Fibroblast of skin of abdomen (primary cell): ENCODE measurements around the gene TMEM165.

Experiments used
- DNase-seq: peaks from one replicate; pipeline ENCODE4 v3.0.0-alpha.2; 2013

Gene TMEM165

DNA sequence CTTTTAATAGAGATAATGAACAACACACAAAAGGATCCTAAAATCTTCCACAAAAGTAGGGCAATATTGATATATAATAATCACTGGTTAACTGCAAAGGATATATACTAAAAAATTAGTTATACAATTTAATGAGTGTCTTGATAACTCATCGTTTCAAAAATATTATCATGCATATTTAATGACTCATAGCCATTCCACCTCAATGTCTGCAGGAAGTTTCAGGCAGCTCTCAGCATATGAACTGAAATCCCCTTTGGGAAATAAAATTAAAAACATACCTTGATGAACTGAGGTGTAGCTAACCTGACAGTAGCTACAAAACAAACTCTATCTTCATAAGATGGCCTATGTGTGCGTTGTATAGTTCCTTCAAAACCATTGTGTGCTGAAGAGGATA is 62.9 kb downstream of the TMEM165 start:
- DNase-seq, result peak; percentile 16

DNA sequence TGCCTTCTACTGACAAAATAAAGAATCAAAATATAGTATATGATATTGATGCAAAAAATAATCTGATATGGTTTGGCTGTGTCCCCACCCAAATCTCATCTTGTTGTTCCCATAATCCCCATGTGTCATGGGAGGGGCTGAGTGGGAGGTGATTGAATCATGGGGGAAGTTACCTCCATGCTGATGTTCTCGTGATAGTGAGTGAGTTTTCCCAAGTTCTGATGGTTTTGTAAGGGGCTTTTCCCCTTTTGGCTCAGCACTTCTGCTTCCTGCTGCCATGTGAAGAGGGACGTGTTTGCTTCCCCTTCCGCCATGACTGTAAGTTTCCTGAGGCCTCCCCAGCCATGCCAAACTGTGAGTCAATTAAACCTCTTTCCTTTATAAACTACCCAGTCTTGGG is 70.2 kb downstream of the TMEM165 start:
- no peak for DNase-seq

DNA sequence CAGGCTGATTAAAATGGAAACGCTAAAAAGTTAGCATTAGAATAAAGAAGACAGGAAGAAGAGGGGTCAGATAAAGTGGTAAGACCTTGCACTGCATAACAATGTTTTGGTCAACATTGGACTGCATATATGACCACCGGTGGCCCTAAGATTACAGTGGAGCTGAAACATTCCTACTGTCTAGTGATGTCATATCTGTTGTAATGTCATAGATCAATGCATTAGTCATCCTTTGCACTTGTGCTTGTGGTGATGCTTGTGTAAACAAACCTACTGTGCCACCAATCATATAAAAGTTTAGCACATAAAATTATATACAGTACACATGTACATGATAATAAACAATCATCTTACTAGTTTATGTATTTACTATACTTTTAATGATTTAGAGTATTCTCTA is 73.0 kb downstream of the TMEM165 start:
- peak; percentile 43 for DNase-seq

DNA sequence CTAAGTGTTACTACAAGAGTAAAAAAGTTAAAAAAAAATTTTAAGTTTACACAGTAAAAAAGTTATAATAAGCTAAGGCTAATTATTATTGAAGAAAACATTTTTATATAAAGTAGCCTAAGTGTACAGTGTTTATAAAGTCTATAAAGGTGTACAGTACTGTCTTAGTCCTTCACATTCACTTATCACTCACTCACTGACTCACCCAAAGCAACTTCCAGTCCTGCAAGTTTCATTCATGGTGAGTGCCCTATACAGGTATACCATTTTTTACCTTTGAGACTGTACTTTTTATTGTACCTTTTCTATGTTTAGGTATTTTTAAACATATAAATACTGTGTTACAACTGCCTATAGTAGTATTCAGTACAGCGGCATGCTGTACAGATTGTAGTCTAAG is 74.2 kb downstream of the TMEM165 start:
- no peak for DNase-seq
